ENCODE data around the gene TTC39A.

GRCh38 chr1:51330331-51331201 is at the start of gene TTC39A:
- no peak for TF ChIP-seq POLR2A (IDR thresholded peaks at IDR 0.05)
- TF ChIP-seq CTCF (IDR thresholded peaks at IDR 0.05) = no peak
